Endothelial cell of umbilical vein (primary cell): ENCODE results near the gene MIER1.

Source experiments
- CTCF ChIP-seq, 2 donors: IDR thresholded peaks; 1 replicate in 1 of 2; 2 replicates in 1 of 2; pipeline ENCODE4 v1.5.1; 2011; ENCODE audit warnings: low read length in 2 of 2, mild to moderate bottlenecking in 2 of 2, moderate library complexity in 2 of 2, control low read depth in 1 of 2, inconsistent platforms in 1 of 2, low read depth in 1 of 2; ENCODE audit not compliant: insufficient read depth in 1 of 2; ENCODE audit errors: extremely low read depth in 1 of 2
- EZH2 ChIP-seq: IDR thresholded peaks from 2 replicates; pipeline ENCODE4 v1.6.1; 2012; ENCODE audit warnings: borderline replicate concordance, low read depth, mild to moderate bottlenecking, moderate library complexity, low read length, inconsistent platforms; ENCODE audit not compliant: severe bottlenecking
- GATA2 ChIP-seq: IDR thresholded peaks from 2 replicates; pipeline ENCODE4 v1.7.0; 2011; ENCODE audit warnings: low read depth, mild to moderate bottlenecking, moderate library complexity, mixed read lengths, low read length; ENCODE audit not compliant: insufficient read length, insufficient read depth
- JUN ChIP-seq: IDR thresholded peaks from 2 replicates; pipeline ENCODE4 v1.6.1; 2011; ENCODE audit warnings: borderline replicate concordance, low read depth; ENCODE audit not compliant: insufficient read length, insufficient read depth
- MYC ChIP-seq: IDR thresholded peaks from one replicate; pipeline ENCODE4 v1.6.1; 2011; ENCODE audit warnings: mild to moderate bottlenecking, low read depth, low read length
- POLR2A ChIP-seq: IDR thresholded peaks from 2 replicates; pipeline ENCODE4 v1.6.1; 2012; ENCODE audit warnings: low read depth, mild to moderate bottlenecking, control low read depth, low read length
- POLR2AphosphoS5 ChIP-seq: IDR thresholded peaks from 2 replicates; pipeline ENCODE4 v1.6.1; 2012; ENCODE audit warnings: low read depth, mild to moderate bottlenecking, control low read depth, low read length, moderate library complexity; ENCODE audit not compliant: insufficient read depth

GRCh38 chr1:67018574-67018973 is 93.8 kb downstream of the MIER1 start:
- TF ChIP-seq EZH2 (no peak), CTCF (IDR thresholded peaks at IDR 0.05; ENCODE audit: extremely low read depth in 1 of 2, insufficient read depth in 1 of 2, low read depth in 1 of 2, low read length in 2 of 2) (no peak), POLR2A (no peak), POLR2AphosphoS5 (no peak), GATA2 (no peak), MYC (no peak), JUN (no peak)
